HL-60 (cell line): ENCODE results near the gene MGAT5.

Experiments
- CTCF ChIP-seq: IDR thresholded peaks from one replicate; pipeline ENCODE4 v1.5.1; 2011; ENCODE audit warnings: low read length, control low read depth, inconsistent platforms; ENCODE audit not compliant: insufficient read depth
- GABPA ChIP-seq: IDR thresholded peaks from 2 replicates; pipeline ENCODE4 v1.6.1; 2012; ENCODE audit warnings: low read depth
- POLR2AphosphoS5 ChIP-seq: IDR thresholded peaks from 2 replicates; pipeline ENCODE4 v1.6.1; 2012; ENCODE audit warnings: low read depth

GRCh38 chr2:134460583-134460998 is 206.7 kb downstream of the MGAT5 start:
- TF ChIP-seq POLR2AphosphoS5 (no peak), CTCF (peak; percentile 75), GABPA (no peak)
